LNCaP clone FGC (cell line): ENCODE results near the gene LPP.

Source experiments
- DNase-seq: peaks from one replicate; pipeline ENCODE4 v3.0.0-alpha.2; 2011; ENCODE audit warnings: low read depth
- H3K4me3 ChIP-seq: 2 replicates; pipeline ENCODE4 v1.5.1; 2011; ENCODE audit warnings: mild to moderate bottlenecking, low read depth, low read length, control low read depth
- TF ChIP-seq, protein P1 (sequence below): IDR thresholded peaks from 2 replicates; pipeline ENCODE4 v1.5.1; 2012; ENCODE audit warnings: mild to moderate bottlenecking; ENCODE audit not compliant: control insufficient read depth, insufficient read depth; ENCODE audit errors: extremely low read depth

Gene LPP

GRCh38 chr3:188150982-188151381 is 3.0 kb upstream of the LPP start:
- no peak for DNase-seq
- TF ChIP-seq, protein P1, sequence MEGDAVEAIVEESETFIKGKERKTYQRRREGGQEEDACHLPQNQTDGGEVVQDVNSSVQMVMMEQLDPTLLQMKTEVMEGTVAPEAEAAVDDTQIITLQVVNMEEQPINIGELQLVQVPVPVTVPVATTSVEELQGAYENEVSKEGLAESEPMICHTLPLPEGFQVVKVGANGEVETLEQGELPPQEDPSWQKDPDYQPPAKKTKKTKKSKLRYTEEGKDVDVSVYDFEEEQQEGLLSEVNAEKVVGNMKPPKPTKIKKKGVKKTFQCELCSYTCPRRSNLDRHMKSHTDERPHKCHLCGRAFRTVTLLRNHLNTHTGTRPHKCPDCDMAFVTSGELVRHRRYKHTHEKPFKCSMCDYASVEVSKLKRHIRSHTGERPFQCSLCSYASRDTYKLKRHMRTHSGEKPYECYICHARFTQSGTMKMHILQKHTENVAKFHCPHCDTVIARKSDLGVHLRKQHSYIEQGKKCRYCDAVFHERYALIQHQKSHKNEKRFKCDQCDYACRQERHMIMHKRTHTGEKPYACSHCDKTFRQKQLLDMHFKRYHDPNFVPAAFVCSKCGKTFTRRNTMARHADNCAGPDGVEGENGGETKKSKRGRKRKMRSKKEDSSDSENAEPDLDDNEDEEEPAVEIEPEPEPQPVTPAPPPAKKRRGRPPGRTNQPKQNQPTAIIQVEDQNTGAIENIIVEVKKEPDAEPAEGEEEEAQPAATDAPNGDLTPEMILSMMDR = no peak
- H3K4me3 ChIP-seq = no peak overlapping the region

GRCh38 chr3:188151438-188151837 is 2.5 kb upstream of the LPP start:
- no peak for DNase-seq
- TF ChIP-seq, protein P1 = no peak
- no peak overlapping the region for H3K4me3 ChIP-seq

- TF ChIP-seq, protein P1 = no peak
- DNase-seq = peak; percentile 85
- peak overlapping the region; percentile 60 for H3K4me3 ChIP-seq
Measured at GRCh38 chr3:188152660-188153436, 1.1 kb upstream of the LPP start.

DNA sequence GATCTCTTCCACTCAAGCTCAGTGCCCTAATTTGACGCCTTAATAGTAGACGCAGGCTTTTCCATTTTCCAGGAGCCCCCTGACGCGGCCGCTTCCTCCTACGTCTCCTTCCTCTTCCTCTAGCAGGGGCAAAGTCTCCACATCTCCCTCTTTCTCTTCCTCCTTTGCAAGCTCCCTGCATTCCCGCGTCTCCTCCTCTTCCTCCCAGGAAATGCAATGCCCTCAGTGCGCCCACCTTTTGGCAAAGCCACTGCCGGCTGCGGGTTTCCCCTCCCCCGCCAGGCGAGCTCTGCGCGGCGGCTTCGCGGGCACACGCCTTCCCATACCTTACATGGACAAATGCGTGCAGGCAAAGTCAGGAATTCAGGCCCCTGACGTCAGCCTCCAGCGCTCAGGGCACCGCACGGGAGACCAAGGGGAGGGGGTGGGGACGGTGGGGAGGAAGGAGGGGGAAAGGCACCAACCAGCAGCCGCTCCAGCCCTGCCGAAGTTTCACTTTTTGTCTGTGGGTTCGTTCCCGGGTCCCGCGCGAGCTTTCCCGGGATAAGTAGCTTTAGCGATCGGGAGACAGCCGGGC is 432 bp upstream of the LPP start:
- TF ChIP-seq, protein P1 = no peak
- peak overlapping the region; percentile 60 for H3K4me3 ChIP-seq
- DNase-seq = peak; percentile 79

DNA sequence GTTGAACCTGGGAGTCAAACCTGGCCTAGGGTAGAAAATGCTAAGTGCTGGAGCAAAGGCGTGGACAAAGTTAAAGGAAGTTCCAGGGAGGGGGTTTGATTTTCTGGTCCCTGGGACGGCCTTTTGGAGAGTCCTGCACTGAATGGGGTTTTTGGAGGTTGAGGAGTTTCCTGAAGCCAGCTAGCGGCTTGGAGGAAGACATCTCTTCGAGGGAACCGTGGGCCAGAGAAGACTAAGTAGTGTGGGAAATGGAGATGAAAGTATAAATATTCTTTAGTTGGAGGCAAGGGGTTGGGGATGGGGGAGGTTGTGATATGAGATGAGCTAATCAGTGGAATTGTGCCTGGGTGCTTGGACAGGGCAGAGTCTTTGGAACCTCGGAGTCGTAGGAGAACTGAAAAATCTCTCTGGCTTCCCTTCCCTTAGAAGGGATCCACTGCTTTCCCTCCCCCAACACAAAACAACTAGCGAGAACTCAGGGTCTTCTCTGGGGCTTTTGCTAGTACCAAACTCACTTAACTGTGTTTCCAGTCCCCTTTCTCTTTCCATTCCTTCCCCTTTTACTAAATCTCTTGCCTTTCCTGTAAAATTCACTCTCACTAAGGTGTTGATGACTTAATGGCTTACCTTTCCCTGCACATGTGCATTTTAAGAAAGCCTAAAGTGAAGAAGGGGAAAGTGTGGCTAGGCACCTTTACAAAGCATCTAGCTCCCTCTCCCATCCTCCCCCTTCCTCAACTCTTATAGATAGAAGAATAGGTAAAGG is 1.0 kb downstream of the LPP start:
- no peak for DNase-seq
- TF ChIP-seq, protein P1 = no peak
- peak overlapping the region; percentile 60 for H3K4me3 ChIP-seq

DNA sequence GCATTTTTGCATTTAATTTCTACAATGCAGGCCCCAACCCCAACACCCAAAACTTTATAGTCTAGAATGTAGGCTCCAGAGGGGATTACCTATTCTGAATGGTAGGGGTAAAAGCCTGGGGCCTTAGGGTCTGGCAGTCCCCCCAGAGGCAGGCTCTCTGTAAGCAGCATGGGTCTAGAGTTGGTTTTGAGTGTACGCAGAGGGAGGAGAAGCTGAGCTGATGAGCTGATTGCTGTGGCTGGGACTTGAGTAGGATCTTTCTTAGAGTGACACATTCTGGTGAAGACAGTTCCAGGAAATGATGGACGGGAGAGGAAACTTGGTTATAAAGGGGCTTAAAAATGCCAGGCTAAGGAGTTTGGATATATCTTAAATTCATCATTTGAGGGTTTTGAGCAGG is 2.1 kb downstream of the LPP start:
- no peak for DNase-seq
- no peak overlapping the region for H3K4me3 ChIP-seq
- TF ChIP-seq, protein P1 = no peak
